ENCODE results near the gene CIAPIN1.
"Not testable (repeated sequence)": the region's sequence is repeated elsewhere in the genome, so short reads cannot be mapped to it uniquely, and the experiment has no call there.

Gene CIAPIN1

GRCh38 chr16:57469046-57469445, 21.9 kb upstream of the CIAPIN1 start:
- no peaks in the 10 kb centered on the region for H3K27me3 ChIP-seq (ENCODE audit: control insufficient read depth in 5 of 5, insufficient read depth in 4 of 5, low read length in 5 of 5)
- no peak overlapping the region for H3K27ac ChIP-seq (ENCODE audit: low read depth, low read length)
- H3K36me3 ChIP-seq (ENCODE audit: control insufficient read depth in 5 of 5, insufficient read depth in 5 of 5, low read length in 5 of 5): peaks cover 20 to 96% (median 89%) of the 10 kb centered on the region in 5 donors
- H3K9ac ChIP-seq (ENCODE audit: low read length in 5 of 5): no peak overlapping the region
- peaks cover 4 to 38% (median 27%) of the 10 kb centered on the region in 5 donors for H3K4me1 ChIP-seq (ENCODE audit: control insufficient read depth in 5 of 5, insufficient read depth in 5 of 5, low read length in 5 of 5)
- no peak overlapping the region for H3K4me3 ChIP-seq (ENCODE audit: low read depth in 1 of 5, low read length in 5 of 5)
- no peaks in the 10 kb centered on the region for H3K9me3 ChIP-seq (ENCODE audit: control insufficient read depth in 5 of 5, low read length in 5 of 5)

- Histone ChIP-seq H3K9me3 (ENCODE audit: control insufficient read depth in 5 of 5, low read length in 5 of 5) (no peaks in the 10 kb centered on the region), H3K27ac (ENCODE audit: low read depth, low read length) (no peak overlapping the region), H3K27me3 (ENCODE audit: control insufficient read depth in 5 of 5, insufficient read depth in 4 of 5, low read length in 5 of 5) (no peaks in the 10 kb centered on the region), H3K9ac (ENCODE audit: low read length in 5 of 5) (no peak overlapping the region), H3K4me3 (ENCODE audit: low read depth in 1 of 5, low read length in 5 of 5) (no peak overlapping the region), H3K4me1 (ENCODE audit: control insufficient read depth in 5 of 5, insufficient read depth in 5 of 5, low read length in 5 of 5) (peaks cover 4 to 45% (median 34%) of the 10 kb centered on the region in 5 donors), H3K36me3 (ENCODE audit: control insufficient read depth in 5 of 5, insufficient read depth in 5 of 5, low read length in 5 of 5) (peaks cover 23 to 92% (median 84%) of the 10 kb centered on the region in 5 donors)
These were observed 21.2 kb upstream of the CIAPIN1 start for GRCh38 chr16:57468346-57468745.

- peaks cover 23 to 74% (median 66%) of the 10 kb centered on the region in 5 donors for H3K36me3 ChIP-seq (ENCODE audit: control insufficient read depth in 5 of 5, insufficient read depth in 5 of 5, low read length in 5 of 5)
- peak overlapping the region in 1 of 5 donors; percentile 44 for H3K9ac ChIP-seq (ENCODE audit: low read length in 5 of 5)
- H3K4me3 ChIP-seq (ENCODE audit: low read depth in 1 of 5, low read length in 5 of 5): no peak overlapping the region
- H3K27ac ChIP-seq (ENCODE audit: low read depth, low read length): no peak overlapping the region
- H3K27me3 ChIP-seq (ENCODE audit: control insufficient read depth in 5 of 5, insufficient read depth in 4 of 5, low read length in 5 of 5): no peaks in the 10 kb centered on the region
- H3K9me3 ChIP-seq (ENCODE audit: control insufficient read depth in 5 of 5, low read length in 5 of 5): no peaks in the 10 kb centered on the region
- peaks cover 8 to 26% (median 19%) of the 10 kb centered on the region in 5 donors for H3K4me1 ChIP-seq (ENCODE audit: control insufficient read depth in 5 of 5, insufficient read depth in 5 of 5, low read length in 5 of 5)
These were observed 17.3 kb upstream of the CIAPIN1 start for GRCh38 chr16:57464523-57464922.

GRCh38 chr16:57462978-57463362, 15.8 kb upstream of the CIAPIN1 start:
- Histone ChIP-seq H3K9ac (ENCODE audit: low read length in 5 of 5) (peak overlapping the region; percentile 83 to 97 (median 85)), H3K27ac (ENCODE audit: low read depth, low read length) (peak overlapping the region; percentile 65), H3K9me3 (ENCODE audit: control insufficient read depth in 5 of 5, low read length in 5 of 5) (no peaks in the 10 kb centered on the region), H3K4me1 (ENCODE audit: control insufficient read depth in 5 of 5, insufficient read depth in 5 of 5, low read length in 5 of 5) (peaks cover 8 to 26% (median 19%) of the 10 kb centered on the region in 5 donors), H3K27me3 (ENCODE audit: control insufficient read depth in 5 of 5, insufficient read depth in 4 of 5, low read length in 5 of 5) (no peaks in the 10 kb centered on the region), H3K4me3 (ENCODE audit: low read depth in 1 of 5, low read length in 5 of 5) (peak overlapping the region; percentile 83 to 97 (median 92)), H3K36me3 (ENCODE audit: control insufficient read depth in 5 of 5, insufficient read depth in 5 of 5, low read length in 5 of 5) (peaks cover 28 to 73% (median 66%) of the 10 kb centered on the region in 5 donors)

GRCh38 chr16:57462209-57462977, 15.2 kb upstream of the CIAPIN1 start, which contains the start of gene POLR2C:
TSS of gene POLR2C (plus strand) at chr16:57462679. CDS start at chr16:57462725, 46 bp downstream.
- Histone ChIP-seq H3K4me1 (ENCODE audit: control insufficient read depth in 5 of 5, insufficient read depth in 5 of 5, low read length in 5 of 5) (peaks cover 8 to 26% (median 19%) of the 10 kb centered on the region in 5 donors), H3K36me3 (ENCODE audit: control insufficient read depth in 5 of 5, insufficient read depth in 5 of 5, low read length in 5 of 5) (peaks cover 29 to 73% (median 66%) of the 10 kb centered on the region in 5 donors), H3K9me3 (ENCODE audit: control insufficient read depth in 5 of 5, low read length in 5 of 5) (no peaks in the 10 kb centered on the region), H3K27ac (ENCODE audit: low read depth, low read length) (peak within 1 kb of the TSS; percentile 65), H3K4me3 (ENCODE audit: low read depth in 1 of 5, low read length in 5 of 5) (peak within 1 kb of the TSS; percentile 83 to 97 (median 92)), H3K27me3 (ENCODE audit: control insufficient read depth in 5 of 5, insufficient read depth in 4 of 5, low read length in 5 of 5) (no peaks in the 10 kb centered on the region), H3K9ac (ENCODE audit: low read length in 5 of 5) (peak within 1 kb of the TSS; percentile 83 to 97 (median 85))

GRCh38 chr16:57452021-57452420, 4.8 kb upstream of the CIAPIN1 start:
- no peak overlapping the region for H3K27ac ChIP-seq (ENCODE audit: low read depth, low read length)
- no peak overlapping the region for H3K9ac ChIP-seq (ENCODE audit: low read length in 5 of 5)
- no peaks in the 10 kb centered on the region for H3K27me3 ChIP-seq (ENCODE audit: control insufficient read depth in 5 of 5, insufficient read depth in 4 of 5, low read length in 5 of 5)
- no peaks in the 10 kb centered on the region for H3K9me3 ChIP-seq (ENCODE audit: control insufficient read depth in 5 of 5, low read length in 5 of 5)
- H3K4me1 ChIP-seq (ENCODE audit: control insufficient read depth in 5 of 5, insufficient read depth in 5 of 5, low read length in 5 of 5): peaks cover 3 to 15% (median 10%) of the 10 kb centered on the region in 5 donors
- H3K4me3 ChIP-seq (ENCODE audit: low read depth in 1 of 5, low read length in 5 of 5): no peak overlapping the region
- H3K36me3 ChIP-seq (ENCODE audit: control insufficient read depth in 5 of 5, insufficient read depth in 5 of 5, low read length in 5 of 5): peaks cover 9 to 63% (median 52%) of the 10 kb centered on the region in 5 donors

GRCh38 chr16:57446531-57447185, 527 bp downstream of the CIAPIN1 start:
- Histone ChIP-seq H3K36me3 (ENCODE audit: control insufficient read depth in 5 of 5, insufficient read depth in 5 of 5, low read length in 5 of 5) (peaks cover 0 to 10% (median 6%) of the 10 kb centered on the region in 5 donors), H3K9me3 (ENCODE audit: control insufficient read depth in 5 of 5, low read length in 5 of 5) (no peaks in the 10 kb centered on the region), H3K27me3 (ENCODE audit: control insufficient read depth in 5 of 5, insufficient read depth in 4 of 5, low read length in 5 of 5) (no peaks in the 10 kb centered on the region), H3K4me3 (ENCODE audit: low read depth in 1 of 5, low read length in 5 of 5) (peak overlapping the region; percentile 89 to 94 (median 93)), H3K27ac (ENCODE audit: low read depth, low read length) (peak overlapping the region; percentile 94), H3K9ac (ENCODE audit: low read length in 5 of 5) (peak overlapping the region; percentile 79 to 98 (median 97)), H3K4me1 (ENCODE audit: control insufficient read depth in 5 of 5, insufficient read depth in 5 of 5, low read length in 5 of 5) (peaks cover 5 to 28% (median 23%) of the 10 kb centered on the region in 5 donors)

- H3K27me3 ChIP-seq (ENCODE audit: control insufficient read depth in 5 of 5, insufficient read depth in 4 of 5, low read length in 5 of 5): no peaks in the 10 kb centered on the region
- H3K4me3 ChIP-seq (ENCODE audit: low read depth in 1 of 5, low read length in 5 of 5): no peak overlapping the region
- peaks cover 0 to 3% (median 0%) of the 10 kb centered on the region in 5 donors for H3K9me3 ChIP-seq (ENCODE audit: control insufficient read depth in 5 of 5, low read length in 5 of 5)
- peaks cover 0 to 5% (median 2%) of the 10 kb centered on the region in 5 donors for H3K36me3 ChIP-seq (ENCODE audit: control insufficient read depth in 5 of 5, insufficient read depth in 5 of 5, low read length in 5 of 5)
- H3K4me1 ChIP-seq (ENCODE audit: control insufficient read depth in 5 of 5, insufficient read depth in 5 of 5, low read length in 5 of 5): peaks cover 5 to 28% (median 23%) of the 10 kb centered on the region in 5 donors
- no peak overlapping the region for H3K27ac ChIP-seq (ENCODE audit: low read depth, low read length)
- no peak overlapping the region for H3K9ac ChIP-seq (ENCODE audit: low read length in 5 of 5)
These were observed 1.7 kb downstream of the CIAPIN1 start for GRCh38 chr16:57445510-57445909.

GRCh38 chr16:57444711-57445110, 2.5 kb downstream of the CIAPIN1 start:
- Histone ChIP-seq H3K36me3 (ENCODE audit: control insufficient read depth in 5 of 5, insufficient read depth in 5 of 5, low read length in 5 of 5) (peaks cover 0 to 11% (median 3%) of the 10 kb centered on the region in 5 donors), H3K9me3 (ENCODE audit: control insufficient read depth in 5 of 5, low read length in 5 of 5) (peaks cover 0 to 4% (median 0%) of the 10 kb centered on the region in 5 donors), H3K27me3 (ENCODE audit: control insufficient read depth in 5 of 5, insufficient read depth in 4 of 5, low read length in 5 of 5) (no peaks in the 10 kb centered on the region), H3K4me3 (ENCODE audit: low read depth in 1 of 5, low read length in 5 of 5) (no peak overlapping the region), H3K27ac (ENCODE audit: low read depth, low read length) (no peak overlapping the region), H3K4me1 (ENCODE audit: control insufficient read depth in 5 of 5, insufficient read depth in 5 of 5, low read length in 5 of 5) (peaks cover 5 to 28% (median 23%) of the 10 kb centered on the region in 5 donors), H3K9ac (ENCODE audit: low read length in 5 of 5) (peak overlapping the region in 1 of 5 donors; percentile 35)

- H3K36me3 ChIP-seq (ENCODE audit: control insufficient read depth in 5 of 5, insufficient read depth in 5 of 5, low read length in 5 of 5): peaks cover 14 to 38% (median 30%) of the 10 kb centered on the region in 5 donors
- not testable (repeated sequence) for H3K9ac ChIP-seq (ENCODE audit: low read length in 5 of 5); H3K4me1 ChIP-seq (ENCODE audit: control insufficient read depth in 5 of 5, insufficient read depth in 5 of 5, low read length in 5 of 5); H3K27ac ChIP-seq (ENCODE audit: low read depth, low read length); H3K9me3 ChIP-seq (ENCODE audit: control insufficient read depth in 5 of 5, low read length in 5 of 5); H3K4me3 ChIP-seq (ENCODE audit: low read depth in 1 of 5, low read length in 5 of 5); H3K27me3 ChIP-seq (ENCODE audit: control insufficient read depth in 5 of 5, insufficient read depth in 4 of 5, low read length in 5 of 5)
These were observed 6.6 kb downstream of the CIAPIN1 start for GRCh38 chr16:57440551-57440950.

Data from subcutaneous abdominal adipose tissue (tissue), 5 donors.